Measurements from ENCODE around the gene CEACAM21.
A peak's percentile ranks its signal among the peaks of the same experiment; 100 is the strongest.

Gene CEACAM21

GRCh38 chr19:41575998-41576397 is at the start of gene CEACAM21:
Gene CEACAM21 (plus strand): TSS chr19:41576166. CDS start chr19:41576275, 109 bp downstream.
- no peak for DNase-seq (ENCODE audit: low read depth in 2 of 2)
- no peak within 1 kb of the TSS for H3K4me3 ChIP-seq (replicated peaks in 1 of 2; ENCODE audit: low read depth in 2 of 2, low read length in 2 of 2)

GRCh38 chr19:41527089-41527488 is 48.9 kb upstream of the CEACAM21 start:
- no peak for TF ChIP-seq CTCF (IDR thresholded peaks at IDR 0.05; ENCODE audit: low read depth, low read length)
- DNase-seq (ENCODE audit: low read depth in 2 of 2) = no peak
- no peak overlapping the region for H3K4me3 ChIP-seq (replicated peaks in 1 of 2; ENCODE audit: low read depth in 2 of 2, low read length in 2 of 2)

More at GRCh38 chr19:41575998-41576397, at the start of gene CEACAM21:
- TF ChIP-seq CTCF (IDR thresholded peaks at IDR 0.05; ENCODE audit: low read depth, low read length) = no peak

GRCh38 chr19:41528106-41528505 is 47.9 kb upstream of the CEACAM21 start:
- no peak for DNase-seq (ENCODE audit: low read depth in 2 of 2)
- TF ChIP-seq CTCF (IDR thresholded peaks at IDR 0.05; ENCODE audit: low read depth, low read length) = no peak
- H3K4me3 ChIP-seq (replicated peaks in 1 of 2; ENCODE audit: low read depth in 2 of 2, low read length in 2 of 2) = no peak overlapping the region

- H3K4me3 ChIP-seq (replicated peaks in 1 of 2; ENCODE audit: low read depth in 2 of 2, low read length in 2 of 2) = no peak overlapping the region
- no peak for DNase-seq (ENCODE audit: low read depth in 2 of 2)
- TF ChIP-seq CTCF (IDR thresholded peaks at IDR 0.05; ENCODE audit: low read depth, low read length) = no peak
Observed at GRCh38 chr19:41529484-41530183, 46.3 kb upstream of the CEACAM21 start.

GRCh38 chr19:41530184-41530534 is 45.8 kb upstream of the CEACAM21 start:
- H3K4me3 ChIP-seq (replicated peaks in 1 of 2; ENCODE audit: low read depth in 2 of 2, low read length in 2 of 2) = no peak overlapping the region
- no peak for DNase-seq (ENCODE audit: low read depth in 2 of 2)
- TF ChIP-seq CTCF (IDR thresholded peaks at IDR 0.05; ENCODE audit: low read depth, low read length) = no peak

- no peak overlapping the region for H3K4me3 ChIP-seq (replicated peaks in 1 of 2; ENCODE audit: low read depth in 2 of 2, low read length in 2 of 2)
- peak; percentile 47 to 66 for DNase-seq (ENCODE audit: low read depth in 2 of 2)
- no peak for TF ChIP-seq CTCF (IDR thresholded peaks at IDR 0.05; ENCODE audit: low read depth, low read length)
Observed at GRCh38 chr19:41530761-41531301, 45.1 kb upstream of the CEACAM21 start.

Data from cardiac fibroblast (primary cell).